MM.1S (cell line): ENCODE results near the gene CNTNAP2.

Experiments used
- DNase-seq: peaks from one replicate; pipeline ENCODE4 v3.0.0-alpha.2; 2015
- H2AFZ ChIP-seq: fragments of 300-600 bp; sonication (generic); 2 replicates; pipeline ENCODE4 v1.6.0; 2016; ENCODE audit warnings: antibody characterized with exemption, low read length
- H3F3A ChIP-seq: fragments of 300-600 bp; sonication (generic); 2 replicates; pipeline ENCODE4 v1.6.1; 2016; ENCODE audit warnings: mild to moderate bottlenecking, antibody characterized with exemption, low read length, moderate library complexity, mixed read lengths; ENCODE audit not compliant: insufficient read depth
- H3K27ac ChIP-seq: fragments of 300-600 bp; sonication (generic); 2 replicates; pipeline ENCODE4 v1.5.1; 2016; ENCODE audit warnings: mild to moderate bottlenecking, low read length
- H3K27me3 ChIP-seq: fragments of 300-600 bp; sonication (generic); replicated peaks from 2 replicates; pipeline ENCODE4 v1.6.0; 2016; ENCODE audit warnings: low read length; ENCODE audit not compliant: insufficient read depth
- H3K36me3 ChIP-seq: fragments of 300-600 bp; sonication (generic); replicated peaks from 2 replicates; pipeline ENCODE4 v1.6.1; 2016; ENCODE audit warnings: mild to moderate bottlenecking, low read length, mixed read lengths; ENCODE audit not compliant: insufficient read depth
- H3K4me1 ChIP-seq: fragments of 300-600 bp; sonication (generic); 2 replicates; pipeline ENCODE4 v1.6.1; 2016; ENCODE audit warnings: low read length, mixed read lengths
- H3K4me2 ChIP-seq: fragments of 300-600 bp; sonication (generic); 2 replicates; pipeline ENCODE4 v1.6.0; 2016; ENCODE audit warnings: low read depth, low read length
- H3K4me3 ChIP-seq: fragments of 300-600 bp; sonication (generic); 2 replicates; pipeline ENCODE4 v1.5.1; 2016; ENCODE audit warnings: low read length, mixed read lengths
- H3K79me2 ChIP-seq: fragments of 300-600 bp; sonication (generic); 2 replicates; pipeline ENCODE4 v1.6.1; 2016; ENCODE audit warnings: mixed run types, low read length, mixed read lengths
- H3K9ac ChIP-seq: fragments of 300-600 bp; sonication (generic); 2 replicates; pipeline ENCODE4 v1.6.1; 2016; ENCODE audit warnings: low read length, mixed read lengths
- H3K9me2 ChIP-seq: fragments of 300-600 bp; sonication (generic); replicated peaks from 2 replicates; pipeline ENCODE4 v1.6.1; 2016; ENCODE audit warnings: mild to moderate bottlenecking, low read length, mixed read lengths; ENCODE audit not compliant: insufficient read depth
- H3K9me3 ChIP-seq: fragments of 300-600 bp; sonication (generic); replicated peaks from 2 replicates; pipeline ENCODE4 v1.6.1; 2016; ENCODE audit warnings: mild to moderate bottlenecking, low read length, mixed read lengths; ENCODE audit not compliant: insufficient read depth
- H4K20me1 ChIP-seq: fragments of 300-600 bp; sonication (generic); 2 replicates; pipeline ENCODE4 v1.6.1; 2016; ENCODE audit warnings: mild to moderate bottlenecking, low read length, moderate library complexity, mixed read lengths; ENCODE audit not compliant: insufficient read depth
- EZH2 ChIP-seq: fragments of 300-600 bp; sonication (generic); optimal IDR thresholded peaks from 2 replicates; pipeline ENCODE3; 2017; ENCODE audit warnings: low read depth, mild to moderate bottlenecking, antibody characterized with exemption, low read length, mixed read lengths
- EZH2phosphoT487 ChIP-seq: fragments of 300-600 bp; sonication (generic); IDR thresholded peaks from 2 replicates; pipeline ENCODE4 v1.6.1; 2018; ENCODE audit warnings: antibody characterized with exemption, low read length
- TF ChIP-seq, protein P1 (sequence below): fragments of 300-600 bp; sonication (generic); IDR thresholded peaks from 2 replicates; pipeline ENCODE4 v1.5.1; 2016; ENCODE audit warnings: antibody characterized with exemption, low read length, mixed read lengths

CNTNAP2 gene

DNA sequence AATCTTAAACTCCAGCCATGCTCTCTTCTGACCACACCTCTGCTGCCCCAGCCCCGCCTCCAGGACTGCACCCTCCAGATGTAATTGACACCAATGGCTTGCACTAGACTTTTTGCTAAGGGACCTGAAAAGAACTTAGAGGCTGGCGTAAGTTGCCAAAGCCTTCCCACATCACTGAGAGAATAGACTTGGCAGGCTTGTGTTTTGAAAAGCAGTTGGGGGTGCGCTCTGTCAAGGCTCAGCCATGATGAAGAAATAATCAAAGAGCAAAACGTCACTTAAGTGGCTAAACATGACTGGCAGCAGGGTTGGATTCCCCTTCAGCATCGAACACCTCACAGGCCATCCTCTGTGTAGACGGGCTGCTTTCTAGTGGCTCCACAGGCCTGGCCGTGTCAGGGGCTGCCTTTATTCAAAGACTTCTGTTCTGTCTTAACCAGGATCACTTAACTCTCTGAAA is 2278.8 kb downstream of the CNTNAP2 start:
- no peaks in the 10 kb centered on the region for H3K36me3 ChIP-seq
- H3K9ac ChIP-seq = no peak overlapping the region
- no peaks in the 10 kb centered on the region for H4K20me1 ChIP-seq
- DNase-seq = no peak
- no peaks in the 10 kb centered on the region for H3K9me2 ChIP-seq
- H3K9me3 ChIP-seq = no peaks in the 10 kb centered on the region
- H3F3A ChIP-seq = no peaks in the 10 kb centered on the region
- H3K79me2 ChIP-seq = no peaks in the 10 kb centered on the region
- TF ChIP-seq EZH2 (no peak), EZH2phosphoT487 (no peak)
- TF ChIP-seq, protein P1, sequence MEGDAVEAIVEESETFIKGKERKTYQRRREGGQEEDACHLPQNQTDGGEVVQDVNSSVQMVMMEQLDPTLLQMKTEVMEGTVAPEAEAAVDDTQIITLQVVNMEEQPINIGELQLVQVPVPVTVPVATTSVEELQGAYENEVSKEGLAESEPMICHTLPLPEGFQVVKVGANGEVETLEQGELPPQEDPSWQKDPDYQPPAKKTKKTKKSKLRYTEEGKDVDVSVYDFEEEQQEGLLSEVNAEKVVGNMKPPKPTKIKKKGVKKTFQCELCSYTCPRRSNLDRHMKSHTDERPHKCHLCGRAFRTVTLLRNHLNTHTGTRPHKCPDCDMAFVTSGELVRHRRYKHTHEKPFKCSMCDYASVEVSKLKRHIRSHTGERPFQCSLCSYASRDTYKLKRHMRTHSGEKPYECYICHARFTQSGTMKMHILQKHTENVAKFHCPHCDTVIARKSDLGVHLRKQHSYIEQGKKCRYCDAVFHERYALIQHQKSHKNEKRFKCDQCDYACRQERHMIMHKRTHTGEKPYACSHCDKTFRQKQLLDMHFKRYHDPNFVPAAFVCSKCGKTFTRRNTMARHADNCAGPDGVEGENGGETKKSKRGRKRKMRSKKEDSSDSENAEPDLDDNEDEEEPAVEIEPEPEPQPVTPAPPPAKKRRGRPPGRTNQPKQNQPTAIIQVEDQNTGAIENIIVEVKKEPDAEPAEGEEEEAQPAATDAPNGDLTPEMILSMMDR = no peak
- H3K4me1 ChIP-seq = peaks cover 15% of the 10 kb centered on the region
- H3K4me2 ChIP-seq = no peak overlapping the region
- H3K4me3 ChIP-seq = no peak overlapping the region
- no peak overlapping the region for H3K27ac ChIP-seq
- H3K27me3 ChIP-seq = no peaks in the 10 kb centered on the region
- no peak overlapping the region for H2AFZ ChIP-seq

DNA sequence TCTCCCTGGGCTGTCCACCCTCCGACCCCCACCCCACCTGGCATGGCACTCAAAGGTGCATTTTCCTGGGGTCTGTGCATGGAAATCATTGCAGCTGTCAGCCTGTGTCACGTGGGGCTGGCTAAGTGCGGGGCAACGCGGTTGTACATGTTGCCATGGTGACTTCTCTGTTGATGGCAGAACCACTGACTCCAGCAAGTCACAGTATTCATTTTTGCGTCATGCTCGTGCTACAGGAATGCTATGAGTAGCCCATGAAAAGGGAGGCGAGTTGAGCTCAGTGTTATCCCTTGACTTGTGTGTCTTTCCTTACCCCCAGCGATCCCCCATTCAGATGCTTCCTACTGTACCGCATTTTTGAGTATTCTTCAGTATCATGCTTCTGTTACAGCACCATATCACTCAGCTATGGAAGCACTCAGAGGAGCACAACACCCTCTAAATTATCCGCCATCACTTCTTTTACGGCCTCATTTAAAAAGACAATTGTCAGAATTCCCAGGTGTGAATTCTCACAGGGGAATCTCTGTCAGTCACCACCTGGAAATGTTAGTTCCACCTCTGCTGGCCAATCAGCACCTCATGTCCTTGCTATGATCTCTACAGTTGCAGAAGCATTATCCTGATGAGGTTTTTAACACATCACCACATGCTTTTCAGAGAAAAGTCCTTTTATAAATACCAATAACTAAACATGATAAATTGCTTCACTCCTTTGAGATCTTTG is 2279.6 kb downstream of the CNTNAP2 start:
- no peak for DNase-seq
- H3K4me1 ChIP-seq = peaks cover 15% of the 10 kb centered on the region
- H3K4me3 ChIP-seq = no peak overlapping the region
- H3K27me3 ChIP-seq = no peaks in the 10 kb centered on the region
- H3K27ac ChIP-seq = no peak overlapping the region
- TF ChIP-seq, protein P1 = no peak
- no peak for TF ChIP-seq EZH2phosphoT487
- no peak for TF ChIP-seq EZH2
- H3K9ac ChIP-seq = no peak overlapping the region
- H3K4me2 ChIP-seq = no peak overlapping the region
- no peak overlapping the region for H2AFZ ChIP-seq
- H3K9me2 ChIP-seq = no peaks in the 10 kb centered on the region
- no peaks in the 10 kb centered on the region for H4K20me1 ChIP-seq
- no peaks in the 10 kb centered on the region for H3K36me3 ChIP-seq
- H3K79me2 ChIP-seq = no peaks in the 10 kb centered on the region
- H3K9me3 ChIP-seq = no peaks in the 10 kb centered on the region
- no peaks in the 10 kb centered on the region for H3F3A ChIP-seq

DNA sequence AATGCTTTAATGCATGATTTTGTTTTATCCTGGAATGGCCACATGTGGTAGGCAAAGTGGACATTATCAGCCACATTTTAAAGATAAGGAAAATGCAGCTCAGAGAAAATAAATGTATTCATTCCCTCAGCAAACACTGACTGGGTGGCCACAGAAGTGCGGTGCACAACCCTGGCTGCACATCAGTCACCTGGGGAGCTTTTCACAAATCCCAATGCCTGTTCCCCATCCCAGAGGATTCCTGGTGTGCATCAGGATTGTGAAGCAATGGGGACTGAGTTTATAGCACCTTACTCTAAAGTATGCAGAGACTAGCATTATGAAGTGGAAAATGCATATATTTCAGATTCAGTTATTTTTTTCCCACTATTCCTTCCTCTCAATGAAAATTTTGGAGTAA is 2280.5 kb downstream of the CNTNAP2 start:
- Histone ChIP-seq H3K79me2 (no peaks in the 10 kb centered on the region), H3K9me2 (no peaks in the 10 kb centered on the region), H3K9me3 (no peaks in the 10 kb centered on the region), H3K4me2 (no peak overlapping the region), H3K4me3 (no peak overlapping the region), H4K20me1 (no peaks in the 10 kb centered on the region), H3K9ac (no peak overlapping the region), H3F3A (no peaks in the 10 kb centered on the region), H3K27me3 (no peaks in the 10 kb centered on the region), H3K27ac (no peak overlapping the region), H2AFZ (no peak overlapping the region), H3K36me3 (no peaks in the 10 kb centered on the region), H3K4me1 (peaks cover 15% of the 10 kb centered on the region)
- no peak for DNase-seq
- TF ChIP-seq EZH2 = no peak
- TF ChIP-seq, protein P1 = no peak
